Naive thymus-derived CD8-positive, alpha-beta T cell (primary cell): ENCODE data around the gene CDKL4. TPM values are rescaled to one million over a fixed set of nuclear protein-coding genes. Genes with fewer than 3 reads are reported as not detected.

ENCODE experiments used
- ATAC-seq, 2 donors: fragments of 150-1000 bp; cut with Tn5 transposase in 1 of 2; sonication (Bioruptor Pico), chemical (Tn5 transposase) in 1 of 2; 1 replicate in 1 of 2; 2 replicates in 1 of 2; pipeline ENCODE4 v1.10.0; 2021; ENCODE audit warnings: mild to moderate bottlenecking in 2 of 2, moderate library complexity in 2 of 2
- POLR2A ChIA-PET: fragments of 350-600 bp; sonication (Branson Sonifier 250); formaldehyde crosslinking; loops from one replicate; lab custom pipeline; 2021; ENCODE audit warnings: antibody characterized with exemption; lab: Charles Lee
- DNase-seq, 10 donors: peaks; one replicate each; pipeline versions ENCODE4 v3.0.0 to v3.0.0-alpha.2; 2020 to 2022
- H3K27ac Mint-ChIP-seq, 10 donors: one replicate each; pipeline ENCODE4 v1.8.0; 2020 to 2022; ENCODE audit warnings: mild to moderate bottlenecking in 10 of 10, mixed read lengths in 10 of 10, moderate library complexity in 4 of 10, inconsistent platforms in 1 of 10
- H3K27me3 Mint-ChIP-seq, 5 donors: one replicate each; pipeline ENCODE4 v1.8.0; 2021 to 2022; ENCODE audit warnings: mixed read lengths in 5 of 5
- H3K36me3 Mint-ChIP-seq, 3 donors: one replicate each; pipeline ENCODE4 v1.8.0; 2020 to 2022; ENCODE audit warnings: mixed read lengths in 3 of 3, mild to moderate bottlenecking in 2 of 3, inconsistent platforms in 1 of 3
- H3K4me1 Mint-ChIP-seq, 4 donors: one replicate each; pipeline ENCODE4 v1.8.0; 2021 to 2022; ENCODE audit warnings: mixed read lengths in 4 of 4
- H3K4me3 Mint-ChIP-seq, 10 donors: one replicate each; pipeline ENCODE4 v1.8.0; 2020 to 2022; ENCODE audit warnings: mild to moderate bottlenecking in 10 of 10, mixed read lengths in 10 of 10, moderate library complexity in 6 of 10, inconsistent platforms in 1 of 10
- H3K9me3 Mint-ChIP-seq, 9 donors: one replicate each; pipeline ENCODE4 v1.8.0; 2020 to 2022; ENCODE audit warnings: mixed read lengths in 9 of 9, mild to moderate bottlenecking in 3 of 9, inconsistent platforms in 1 of 9, moderate library complexity in 1 of 9
- polyA plus RNA-seq, 3 donors: library from polyadenylated mRNA; unstranded; fragments of 300-500 nt; fragmentation: Illumina TruSeq; gene quantifications; one replicate each; pipeline ENCODE4 v1.2.3, GENCODE V29; 2021
- total RNA-seq, 8 experiments: library from RNA in 2 of 8; stranded (reverse) in 2 of 8; gene quantifications; one replicate each; pipeline ENCODE4 v1.2.3 and lab custom pipeline; 2021 to 2026

The CDKL4 gene
- total and polyA plus RNA-seq, 5 experiments from 2014 or later = not detected

DNA sequence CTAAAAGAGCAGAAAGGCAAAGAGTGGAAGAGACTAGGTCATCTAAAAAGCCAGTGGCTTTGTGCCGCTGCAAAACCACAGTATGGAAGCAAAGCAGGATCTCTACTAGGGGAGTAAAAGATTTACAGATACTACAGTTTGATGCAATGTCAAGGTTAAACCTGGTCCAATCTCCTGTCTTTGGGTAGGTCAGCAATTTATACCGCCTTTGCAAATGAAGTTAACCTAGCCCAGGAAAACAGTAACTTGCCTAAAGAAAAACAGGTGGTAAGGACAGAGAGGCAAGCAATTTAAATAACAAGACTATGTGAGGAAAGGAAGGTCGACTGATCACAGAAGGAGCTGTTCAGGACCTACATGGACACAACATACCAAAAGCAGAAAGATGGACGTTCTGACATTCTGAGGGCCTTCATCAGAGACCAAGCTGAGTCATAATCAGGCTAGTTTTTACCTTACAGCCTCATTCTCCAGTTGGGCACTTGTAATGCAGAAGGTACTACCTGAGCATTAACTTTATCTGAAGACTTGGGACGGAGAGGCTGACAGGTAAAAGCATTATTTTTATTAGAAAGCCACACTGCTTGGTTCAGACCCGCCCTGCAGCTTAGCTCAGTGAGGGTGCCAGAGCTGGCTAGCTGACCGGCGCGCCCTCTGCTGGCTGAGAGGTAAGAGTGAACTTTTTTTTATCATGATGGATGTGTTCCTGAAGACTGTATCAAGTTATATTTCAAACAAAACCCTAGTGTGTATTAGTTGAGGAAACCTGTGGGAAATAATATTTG, 15.9 kb downstream of the CDKL4 start:
- no peaks in the 10 kb centered on the region for H3K36me3 Mint-ChIP-seq
- H3K27ac Mint-ChIP-seq = peak overlapping the region in 9 of 10 donors; percentile 23 to 83 (median 65)
- peaks cover 9 to 23% (median 17%) of the 10 kb centered on the region in 4 donors for H3K4me1 Mint-ChIP-seq
- H3K4me3 Mint-ChIP-seq = peak overlapping the region; percentile 69 to 88 (median 75)
- H3K9me3 Mint-ChIP-seq = no peaks in the 10 kb centered on the region
- DNase-seq = peak; percentile 57 to 87 (median 79)
- peaks cover 0 to 2% (median 0%) of the 10 kb centered on the region in 5 donors for H3K27me3 Mint-ChIP-seq
- ATAC-seq = peak; percentile 88
- POLR2A ChIA-PET = interaction anchor here (1.0 to 6.3 kb wide), 6 partner anchors 10 to 165 kb away, joined by 3 to 107 read pairs (median 13); partner anchors contain the start of gene SOS1

DNA sequence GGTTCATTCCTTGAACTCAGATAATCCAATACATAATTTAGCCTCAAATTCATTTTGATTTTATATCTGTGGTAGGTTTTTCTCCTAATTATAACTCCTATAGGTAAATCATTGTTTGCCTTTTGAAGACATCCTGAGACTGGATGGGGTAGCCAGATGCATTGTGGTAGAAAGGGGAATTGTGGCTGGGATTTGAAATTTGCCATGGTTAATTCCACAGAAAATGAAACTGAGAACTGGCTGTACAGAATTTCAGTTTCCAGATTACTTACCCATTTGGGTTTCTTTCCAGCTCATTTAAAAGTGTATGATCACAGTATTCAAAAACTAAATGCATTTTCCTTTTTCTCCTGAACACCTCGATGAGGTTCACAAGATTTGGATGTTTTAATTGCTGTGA, 18.2 kb downstream of the CDKL4 start:
- H3K4me1 Mint-ChIP-seq = peaks cover 11 to 23% (median 20%) of the 10 kb centered on the region in 4 donors
- H3K9me3 Mint-ChIP-seq = no peaks in the 10 kb centered on the region
- DNase-seq (no peak), ATAC-seq (no peak)
- no peaks in the 10 kb centered on the region for H3K36me3 Mint-ChIP-seq
- H3K27ac Mint-ChIP-seq = no peak overlapping the region
- no peak overlapping the region for H3K4me3 Mint-ChIP-seq
- POLR2A ChIA-PET = interaction anchor here (1.9 to 6.3 kb wide), 2 partner anchors 101 to 105 kb away, joined by 8 to 107 read pairs; partner anchors contain the start of gene SOS1
- H3K27me3 Mint-ChIP-seq = no peaks in the 10 kb centered on the region

- H3K9me3 Mint-ChIP-seq = no peaks in the 10 kb centered on the region
- no peaks in the 10 kb centered on the region for H3K27me3 Mint-ChIP-seq
- peaks cover 10 to 30% (median 24%) of the 10 kb centered on the region in 4 donors for H3K4me1 Mint-ChIP-seq
- no peak for ATAC-seq
- POLR2A ChIA-PET = no interaction called here
- no peak for DNase-seq
- H3K36me3 Mint-ChIP-seq = no peaks in the 10 kb centered on the region
- H3K4me3 Mint-ChIP-seq = no peak overlapping the region
- H3K27ac Mint-ChIP-seq = no peak overlapping the region
These were observed 19.9 kb downstream of the CDKL4 start for GRCh38 chr2:39223909-39224308.

DNA sequence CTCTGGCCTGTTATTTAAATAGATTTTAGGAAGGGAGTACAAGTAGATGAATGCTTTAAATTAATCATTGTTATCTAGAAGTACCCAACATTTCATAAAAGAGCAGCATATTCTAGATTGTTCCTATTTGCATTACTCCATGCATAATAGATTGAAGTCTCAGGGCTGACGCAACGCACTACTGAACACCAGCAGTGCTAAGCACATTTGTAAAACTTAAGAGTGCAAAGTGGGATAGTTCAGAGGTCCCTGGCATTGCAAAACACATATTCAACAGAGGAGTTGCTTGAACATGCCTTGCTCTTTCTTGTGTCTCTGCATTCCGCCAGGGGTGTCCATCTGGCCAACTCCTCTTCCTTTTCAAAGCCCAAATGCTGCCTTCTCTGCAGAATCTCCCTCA, 22.3 kb downstream of the CDKL4 start:
- POLR2A ChIA-PET = interaction anchor here (0.5 to 1.4 kb wide), 2 partner anchors 92 to 101 kb away, joined by 3 to 6 read pairs; partner anchors contain the start of gene SOS1
- Mint-ChIP-seq H3K4me3 (peak overlapping the region in 1 of 10 donors; percentile 19), H3K4me1 (peaks cover 15 to 35% (median 34%) of the 10 kb centered on the region in 4 donors), H3K9me3 (no peaks in the 10 kb centered on the region), H3K36me3 (no peaks in the 10 kb centered on the region), H3K27ac (no peak overlapping the region), H3K27me3 (no peaks in the 10 kb centered on the region)
- DNase-seq = no peak
- ATAC-seq = no peak

- ATAC-seq (no peak), DNase-seq (no peak)
- Mint-ChIP-seq H3K36me3 (no peaks in the 10 kb centered on the region), H3K4me1 (peaks cover 20 to 46% (median 44%) of the 10 kb centered on the region in 4 donors), H3K27me3 (no peaks in the 10 kb centered on the region), H3K27ac (peak overlapping the region in 3 of 10 donors; percentile 29 to 71 (median 53)), H3K9me3 (no peaks in the 10 kb centered on the region), H3K4me3 (no peak overlapping the region)
- POLR2A ChIA-PET = interaction anchor here (0.6 to 4.2 kb wide), 3 partner anchors 8 to 100 kb away, joined by 3 to 20 read pairs (median 7); partner anchors contain the start of gene SOS1
These were observed 23.6 kb downstream of the CDKL4 start for GRCh38 chr2:39220136-39220535.

GRCh38 chr2:39218391-39218790, 25.4 kb downstream of the CDKL4 start:
- Mint-ChIP-seq H3K9me3 (peaks cover 0 to under 1% (median 0%) of the 10 kb centered on the region in 9 donors), H3K4me1 (peaks cover 20 to 50% (median 45%) of the 10 kb centered on the region in 4 donors), H3K36me3 (no peaks in the 10 kb centered on the region), H3K4me3 (peak overlapping the region in 5 of 10 donors; percentile 4 to 26 (median 12)), H3K27ac (peak overlapping the region in 9 of 10 donors; percentile 12 to 84 (median 70)), H3K27me3 (no peaks in the 10 kb centered on the region)
- POLR2A ChIA-PET = interaction anchor here (1.1 to 4.2 kb wide), 5 partner anchors 10 to 99 kb away, joined by 3 to 65 read pairs (median 16); partner anchors contain the start of gene SOS1
- ATAC-seq = no peak
- no peak for DNase-seq

DNA sequence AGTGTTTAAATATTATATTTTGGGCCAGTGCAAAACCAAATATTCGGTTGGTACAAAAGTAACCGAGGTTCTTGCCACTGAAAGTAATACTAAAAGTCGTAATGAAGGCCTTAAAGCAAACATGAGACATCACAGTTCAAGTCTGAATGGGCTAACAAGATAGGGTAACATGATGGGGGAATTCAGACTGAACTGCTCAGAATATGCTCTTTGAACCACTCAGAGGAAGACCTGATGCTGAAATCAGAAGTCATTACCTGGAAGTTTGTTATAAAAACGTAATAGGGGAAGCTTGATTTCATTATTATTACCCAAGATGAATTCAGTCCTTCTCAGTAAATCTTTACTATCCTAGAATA, 26.6 kb downstream of the CDKL4 start:
- DNase-seq (no peak), ATAC-seq (peak; percentile 61)
- H3K36me3 Mint-ChIP-seq = peaks cover 0 to 2% (median 0%) of the 10 kb centered on the region in 3 donors
- no peaks in the 10 kb centered on the region for H3K27me3 Mint-ChIP-seq
- H3K4me1 Mint-ChIP-seq = peaks cover 20 to 50% (median 45%) of the 10 kb centered on the region in 4 donors
- peak overlapping the region; percentile 43 to 94 (median 78) for H3K27ac Mint-ChIP-seq
- peak overlapping the region; percentile 48 to 77 (median 60) for H3K4me3 Mint-ChIP-seq
- POLR2A ChIA-PET = interaction anchor here (0.6 to 4.2 kb wide), 6 partner anchors 11 to 97 kb away, joined by 3 to 65 read pairs (median 14); partner anchors contain the start of gene SOS1
- H3K9me3 Mint-ChIP-seq = peaks cover 0 to 4% (median 0%) of the 10 kb centered on the region in 9 donors

GRCh38 chr2:39216346-39217191, 27.2 kb downstream of the CDKL4 start:
- Mint-ChIP-seq H3K27ac (peak overlapping the region; percentile 43 to 94 (median 73)), H3K4me1 (peaks cover 18 to 50% (median 43%) of the 10 kb centered on the region in 4 donors), H3K27me3 (no peaks in the 10 kb centered on the region), H3K36me3 (peaks cover 0 to 2% (median 0%) of the 10 kb centered on the region in 3 donors), H3K4me3 (peak overlapping the region; percentile 25 to 77 (median 58)), H3K9me3 (peaks cover 0 to 4% (median 0%) of the 10 kb centered on the region in 9 donors)
- POLR2A ChIA-PET = interaction anchor here (1.1 to 4.2 kb wide), 5 partner anchors 12 to 97 kb away, joined by 4 to 65 read pairs (median 16); partner anchors contain the start of gene SOS1
- DNase-seq (peak; percentile 28 to 93 (median 78)), ATAC-seq (peak; percentile 93 to 97)

DNA sequence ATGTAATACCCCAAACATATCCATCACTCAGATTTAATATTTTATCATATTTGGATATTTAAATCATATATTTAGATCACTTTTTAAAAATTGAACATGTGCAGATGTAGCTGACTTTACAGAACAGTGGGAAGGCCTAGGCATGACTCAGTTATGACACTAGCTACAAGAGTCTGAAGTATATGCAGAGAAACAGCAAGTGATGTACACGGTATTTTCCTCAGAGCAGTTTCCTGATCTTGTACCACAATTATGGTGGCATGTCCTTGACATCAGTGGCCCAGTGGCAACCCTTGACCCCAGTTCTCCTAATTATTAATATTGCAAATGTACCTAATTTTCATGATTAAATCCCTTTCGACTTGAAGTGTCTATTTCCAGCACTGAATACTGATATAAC, 28.2 kb downstream of the CDKL4 start:
- H3K4me1 Mint-ChIP-seq = peaks cover 18 to 50% (median 42%) of the 10 kb centered on the region in 4 donors
- ATAC-seq (no peak), DNase-seq (no peak)
- H3K36me3 Mint-ChIP-seq = peaks cover 0 to 2% (median 0%) of the 10 kb centered on the region in 3 donors
- peak overlapping the region in 7 of 10 donors; percentile 26 to 94 (median 61) for H3K27ac Mint-ChIP-seq
- H3K4me3 Mint-ChIP-seq = peak overlapping the region in 1 of 10 donors; percentile 3
- POLR2A ChIA-PET = interaction anchor here (3.5 to 4.1 kb wide), 2 partner anchors 88 to 96 kb away, joined by 11 to 65 read pairs; partner anchors contain the start of gene SOS1
- H3K9me3 Mint-ChIP-seq = peaks cover 0 to 4% (median 0%) of the 10 kb centered on the region in 9 donors
- H3K27me3 Mint-ChIP-seq = no peaks in the 10 kb centered on the region

DNA sequence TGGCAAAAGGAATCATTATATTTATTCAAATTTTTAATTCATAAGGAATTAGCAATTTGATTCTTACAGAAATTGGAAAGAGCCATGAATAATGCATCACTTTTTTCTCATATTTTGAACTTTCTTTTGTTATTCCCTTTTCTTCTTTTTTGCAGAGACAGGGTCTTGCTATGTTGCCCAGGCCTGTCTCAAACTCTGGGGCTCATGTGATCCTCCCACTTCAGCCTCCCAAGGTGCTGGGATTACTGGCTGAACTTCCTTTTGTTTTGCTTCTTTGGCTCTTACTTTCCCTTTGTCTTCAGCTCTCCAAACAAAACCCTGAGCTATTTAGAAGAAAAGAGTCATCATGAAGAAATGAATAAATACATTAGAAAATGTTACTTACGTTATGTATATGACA, 30.8 kb downstream of the CDKL4 start:
- Mint-ChIP-seq H3K4me3 (no peak overlapping the region), H3K27me3 (no peaks in the 10 kb centered on the region), H3K4me1 (peaks cover 12 to 29% (median 26%) of the 10 kb centered on the region in 4 donors), H3K36me3 (peaks cover 0 to 2% (median 0%) of the 10 kb centered on the region in 3 donors), H3K9me3 (peaks cover 0 to 4% (median 0%) of the 10 kb centered on the region in 9 donors), H3K27ac (peak overlapping the region in 3 of 10 donors; percentile 28 to 49 (median 32))
- DNase-seq = no peak
- POLR2A ChIA-PET = interaction anchor here (0.9 kb wide), 1 partner anchor 89 kb away, joined by 3 read pairs; no protein-coding TSS in a partner anchor
- ATAC-seq = no peak

GRCh38 chr2:39210846-39211245, 32.9 kb downstream of the CDKL4 start:
- Mint-ChIP-seq H3K4me3 (no peak overlapping the region), H3K27me3 (no peaks in the 10 kb centered on the region), H3K4me1 (peaks cover 0 to 9% (median 6%) of the 10 kb centered on the region in 4 donors), H3K9me3 (peaks cover 0 to 4% (median 0%) of the 10 kb centered on the region in 9 donors), H3K36me3 (peaks cover 0 to 2% (median 0%) of the 10 kb centered on the region in 3 donors), H3K27ac (no peak overlapping the region)
- POLR2A ChIA-PET = no interaction called here
- no peak for ATAC-seq
- no peak for DNase-seq
